PC-3 (cell line): ENCODE data around the gene PTCD1. TPM values are rescaled to one million over a fixed set of nuclear protein-coding genes. Genes with fewer than 3 reads are reported as not detected.

Experiments used
- ATAC-seq: fragments of 200-7000 bp; cut with Tn5 transposase; 2 replicates; pipeline ENCODE4 v1.9.1; 2020; ENCODE audit warnings: mild to moderate bottlenecking, moderate library complexity
- BruUV-seq: library from RNA; stranded (reverse); fragments of 400-500 nt; replicated peaks from 2 replicates; lab custom pipeline; 2021; lab: Mats Ljungman, UMichigan
- CTCF ChIA-PET: fragments of 300-600 bp; sonication (Branson Sonifier 250); formaldehyde crosslinking; loops from one replicate; lab custom pipeline; 2022; ENCODE audit warnings: antibody characterized with exemption; lab: Charles Lee
- POLR2A ChIA-PET: fragments of 300-600 bp; sonication (Branson Sonifier 250); formaldehyde crosslinking; loops from one replicate; lab custom pipeline; 2022; ENCODE audit warnings: antibody characterized with exemption; ENCODE audit not compliant: unreplicated experiment; lab: Charles Lee
- DNase-seq: peaks from one replicate; pipeline ENCODE4 v3.0.0-alpha.2; 2015
- H2AFZ ChIP-seq: fragments of 300-600 bp; sonication (generic); 2 replicates; pipeline ENCODE4 v1.6.0; 2016; ENCODE audit warnings: antibody characterized with exemption, low read length
- H3F3A ChIP-seq: fragments of 300-600 bp; sonication (generic); one replicate; pipeline ENCODE4 v1.6.0; 2017; ENCODE audit warnings: antibody characterized with exemption, low read length, control low read depth, mild to moderate bottlenecking; ENCODE audit not compliant: unreplicated experiment
- H3K27ac ChIP-seq: fragments of 300-600 bp; sonication (generic); 2 replicates; pipeline ENCODE4 v1.5.1; 2016; ENCODE audit warnings: mild to moderate bottlenecking, low read length
- H3K27me3 ChIP-seq: fragments of 300-600 bp; sonication (generic); 2 replicates; pipeline ENCODE4 v1.6.1; 2016; ENCODE audit warnings: low read length, mixed read lengths
- H3K36me3 ChIP-seq: fragments of 300-600 bp; sonication (generic); 2 replicates; pipeline ENCODE4 v1.6.1; 2016; ENCODE audit warnings: low read depth, mixed run types, low read length, mixed read lengths
- H3K4me1 ChIP-seq: fragments of 300-600 bp; sonication (generic); 2 replicates; pipeline ENCODE4 v1.5.1; 2016; ENCODE audit warnings: low read length; ENCODE audit not compliant: insufficient read depth
- H3K4me2 ChIP-seq: fragments of 300-600 bp; sonication (generic); 2 replicates; pipeline ENCODE4 v1.6.0; 2016; ENCODE audit warnings: low read length
- H3K4me3 ChIP-seq: fragments of 300-600 bp; sonication (generic); 2 replicates; pipeline ENCODE4 v1.5.1; 2016; ENCODE audit warnings: mild to moderate bottlenecking, low read length, mixed read lengths
- H3K79me2 ChIP-seq: fragments of 300-600 bp; sonication (generic); 2 replicates; pipeline ENCODE4 v1.6.1; 2017; ENCODE audit warnings: low read length, mixed read lengths
- H3K9ac ChIP-seq: fragments of 300-600 bp; sonication (generic); 2 replicates; pipeline ENCODE4 v1.6.0; 2016; ENCODE audit warnings: mild to moderate bottlenecking, low read length
- H3K9me2 ChIP-seq: fragments of 300-600 bp; sonication (generic); replicated peaks from 2 replicates; pipeline ENCODE4 v1.6.1; 2016; ENCODE audit warnings: mixed run types, low read length, mixed read lengths
- H3K9me3 ChIP-seq: fragments of 300-600 bp; sonication (generic); 2 replicates; pipeline ENCODE4 v1.6.1; 2016; ENCODE audit warnings: low read length, mixed read lengths
- H4K20me1 ChIP-seq: fragments of 300-600 bp; sonication (generic); 2 replicates; pipeline ENCODE4 v1.6.1; 2016; ENCODE audit warnings: low read length, mixed read lengths
- EZH2 ChIP-seq: fragments of 300-600 bp; sonication (generic); IDR thresholded peaks from one replicate; pipeline ENCODE4 v1.6.1; 2017; ENCODE audit warnings: antibody characterized with exemption, mild to moderate bottlenecking, low read length; ENCODE audit not compliant: unreplicated experiment
- EZH2phosphoT487 ChIP-seq: fragments of 300-600 bp; sonication (generic); IDR thresholded peaks from 2 replicates; pipeline ENCODE4 v1.6.1; 2018; ENCODE audit warnings: mild to moderate bottlenecking, antibody characterized with exemption, low read length, borderline replicate concordance
- intact Hi-C: fragments of 100-400 bp; cut with micrococcal nuclease; formaldehyde crosslinking; loops from 2 replicates; pipeline ENCODE4 v1.9.0; 2023
- total RNA-seq: library from RNA; depleted of rRNA; stranded (reverse); fragments of >200 nt; gene quantifications from 2 replicates; pipeline ENCODE4 v1.2.3, GENCODE V29; 2014
- TF ChIP-seq, protein P1 (sequence below): fragments of 300-600 bp; sonication (generic); conservative IDR thresholded peaks from 2 replicates; pipeline ENCODE4 v1.5.1; 2017; ENCODE audit warnings: antibody characterized with exemption, low read depth, mild to moderate bottlenecking, low read length

PTCD1 gene
- total RNA-seq, 1 experiment from 2014 or later = 10.4 TPM

DNA sequence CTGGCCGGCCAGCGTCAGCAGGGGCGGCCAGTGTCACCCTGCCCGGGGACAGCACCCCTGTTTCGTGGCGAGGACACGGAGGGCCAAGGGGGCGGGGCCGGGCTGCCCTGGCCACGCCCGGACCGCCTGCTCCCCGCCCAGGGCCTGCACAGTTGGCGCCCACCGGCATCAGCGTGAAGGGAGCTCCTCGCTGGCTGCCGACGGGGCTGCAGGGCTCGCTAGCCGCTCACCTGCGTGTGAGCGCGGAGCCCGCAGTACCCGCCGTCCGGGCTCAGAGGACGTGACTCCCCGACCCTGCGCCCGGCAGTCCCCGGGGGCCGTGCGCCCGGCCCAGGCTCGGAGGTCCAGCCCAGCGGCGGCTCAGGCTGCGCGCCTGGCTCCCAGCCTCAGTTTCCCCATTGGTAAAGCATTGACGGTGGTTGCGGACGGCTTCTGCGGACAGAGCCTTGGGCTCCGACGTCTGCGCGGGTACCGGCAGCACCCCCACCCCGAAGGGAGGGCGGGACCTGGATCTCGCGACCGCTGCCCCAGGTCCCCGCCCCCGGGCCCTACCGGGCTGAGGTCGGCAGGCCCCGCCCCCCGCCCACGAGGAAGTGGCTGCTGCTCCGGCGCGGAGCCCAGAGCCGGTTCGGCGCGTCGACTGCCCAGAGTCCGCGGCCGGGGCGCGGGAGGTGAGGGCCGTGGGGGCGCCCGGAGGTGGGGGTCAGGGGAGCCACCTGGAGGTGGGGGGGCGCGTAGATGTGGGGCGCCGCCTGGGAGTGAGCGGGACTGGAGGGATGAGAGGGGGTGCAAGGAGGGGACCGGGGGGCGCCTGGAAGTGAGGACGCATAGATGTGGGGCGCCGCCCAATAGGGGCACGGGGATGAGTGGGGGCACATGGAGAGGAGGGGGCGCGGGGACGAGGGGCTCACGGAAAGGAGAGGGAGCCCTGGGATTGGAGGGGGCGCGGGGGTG is 64.2 kb downstream of the PTCD1 start, which contains the start of gene ARPC1B:
TSS of gene ARPC1B (plus strand) at position 620 of the 954 bp plus-strand sequence. CDS start 10,985 bp downstream, outside the sequence.
- H3K36me3 ChIP-seq = 0 out of 2 replicates have a peak, but pooled peaks cover 5% of the 10 kb centered on the region
- POLR2A ChIA-PET = interaction anchor here (0.6 kb wide), 1 partner anchor 12 kb away, joined by 7 read pairs; no protein-coding TSS in a partner anchor
- peak within 1 kb of the TSS; percentile 98 for H2AFZ ChIP-seq
- H4K20me1 ChIP-seq = 0 out of 2 replicates have a peak, but pooled peaks cover 4% of the 10 kb centered on the region
- intact Hi-C loops = loop anchor here (5.0 kb wide), 1 partner anchor 162 kb away; no protein-coding TSS in a partner anchor
- TF ChIP-seq, protein P1, sequence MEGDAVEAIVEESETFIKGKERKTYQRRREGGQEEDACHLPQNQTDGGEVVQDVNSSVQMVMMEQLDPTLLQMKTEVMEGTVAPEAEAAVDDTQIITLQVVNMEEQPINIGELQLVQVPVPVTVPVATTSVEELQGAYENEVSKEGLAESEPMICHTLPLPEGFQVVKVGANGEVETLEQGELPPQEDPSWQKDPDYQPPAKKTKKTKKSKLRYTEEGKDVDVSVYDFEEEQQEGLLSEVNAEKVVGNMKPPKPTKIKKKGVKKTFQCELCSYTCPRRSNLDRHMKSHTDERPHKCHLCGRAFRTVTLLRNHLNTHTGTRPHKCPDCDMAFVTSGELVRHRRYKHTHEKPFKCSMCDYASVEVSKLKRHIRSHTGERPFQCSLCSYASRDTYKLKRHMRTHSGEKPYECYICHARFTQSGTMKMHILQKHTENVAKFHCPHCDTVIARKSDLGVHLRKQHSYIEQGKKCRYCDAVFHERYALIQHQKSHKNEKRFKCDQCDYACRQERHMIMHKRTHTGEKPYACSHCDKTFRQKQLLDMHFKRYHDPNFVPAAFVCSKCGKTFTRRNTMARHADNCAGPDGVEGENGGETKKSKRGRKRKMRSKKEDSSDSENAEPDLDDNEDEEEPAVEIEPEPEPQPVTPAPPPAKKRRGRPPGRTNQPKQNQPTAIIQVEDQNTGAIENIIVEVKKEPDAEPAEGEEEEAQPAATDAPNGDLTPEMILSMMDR = no peak
- TF ChIP-seq EZH2 = no peak
- TF ChIP-seq EZH2phosphoT487 = no peak
- CTCF ChIA-PET = no interaction called here
- 0 out of 2 replicates have a peak, but pooled peaks cover under 1% of the 10 kb centered on the region for H3K4me1 ChIP-seq
- ATAC-seq (peak; percentile 72), DNase-seq (peak; percentile 68)
- peak within 1 kb of the TSS; percentile 58 for H3K27ac ChIP-seq
- peak within 1 kb of the TSS; percentile 97 for H3K4me2 ChIP-seq
- peak within 1 kb of the TSS; percentile 82 for H3K9ac ChIP-seq
- H3K9me2 ChIP-seq = no peaks in the 10 kb centered on the region
- no peaks in the 10 kb centered on the region for H3F3A ChIP-seq
- H3K9me3 ChIP-seq = no peaks in the 10 kb centered on the region
- BruUV-seq = no TSS peak
- no peaks in the 10 kb centered on the region for H3K27me3 ChIP-seq
- peak within 1 kb of the TSS; percentile 87 for H3K4me3 ChIP-seq
- peaks cover 32% of the 10 kb centered on the region for H3K79me2 ChIP-seq

DNA sequence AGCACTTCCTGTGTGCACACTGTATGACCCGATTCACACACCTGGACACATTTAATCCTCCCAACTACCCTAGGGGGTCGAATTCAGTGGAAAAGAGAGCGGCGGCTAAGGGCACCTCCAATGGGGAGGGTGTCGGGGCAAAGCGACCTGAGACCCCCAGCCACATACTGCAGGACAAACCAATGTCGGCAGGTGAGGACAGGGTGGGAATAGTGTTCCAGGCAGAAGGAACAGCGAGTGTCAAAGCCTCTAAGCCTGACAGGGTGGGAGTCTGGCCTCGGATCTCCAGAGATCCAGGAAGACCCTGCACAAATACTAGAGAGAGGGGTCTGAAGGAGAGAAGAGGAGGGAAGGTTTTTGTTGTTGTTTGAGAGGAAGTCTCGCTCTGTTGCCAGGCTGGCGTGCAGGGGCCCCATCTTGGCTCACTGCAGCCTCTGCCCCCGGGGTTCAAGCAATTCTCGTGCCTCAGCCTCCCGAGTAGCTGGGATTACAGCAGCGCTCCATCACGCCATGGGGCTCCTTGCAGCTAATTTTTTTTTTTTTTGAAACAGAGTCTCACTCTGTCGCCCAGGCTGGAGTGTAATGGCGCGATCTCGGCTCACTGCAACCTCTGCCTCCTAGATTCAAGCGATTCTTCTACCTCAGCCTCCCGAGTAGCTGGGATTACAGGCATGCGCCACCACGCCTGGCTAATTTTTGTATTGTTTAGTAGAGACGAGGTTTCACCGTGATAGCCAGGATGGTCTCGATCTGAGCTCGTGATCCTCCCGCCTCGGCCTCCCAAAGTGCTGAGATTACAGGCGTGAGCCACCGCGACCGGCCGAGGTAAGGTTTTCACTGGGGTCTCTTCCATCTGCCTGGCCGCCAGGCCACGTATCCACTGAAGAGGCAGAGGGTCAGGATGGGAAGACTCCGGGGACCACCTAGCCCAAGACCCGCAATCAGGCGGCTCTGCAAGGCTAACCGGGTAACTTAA is 65.2 kb downstream of the PTCD1 start:
- Histone ChIP-seq H3F3A (no peaks in the 10 kb centered on the region), H3K9me2 (no peaks in the 10 kb centered on the region), H3K9ac (no peak overlapping the region; the same call in 1 of the 2 replicates), H3K9me3 (no peaks in the 10 kb centered on the region), H3K4me3 (peak overlapping the region; percentile 87), H3K36me3 (0 out of 2 replicates have a peak, but pooled peaks cover 5% of the 10 kb centered on the region), H3K79me2 (peaks cover 27% of the 10 kb centered on the region), H2AFZ (peak overlapping the region; percentile 98), H4K20me1 (no peaks in the 10 kb centered on the region), H3K27me3 (no peaks in the 10 kb centered on the region), H3K27ac (no peak overlapping the region), H3K4me1 (no peaks in the 10 kb centered on the region), H3K4me2 (peak overlapping the region; percentile 97)
- TSS peak; percentile 35 for BruUV-seq
- ChIA-PET POLR2A (interaction anchor here (0.6 kb wide), 1 partner anchor 11 kb away, joined by 7 read pairs; no protein-coding TSS in a partner anchor), CTCF (no interaction called here)
- ATAC-seq (no peak), DNase-seq (no peak)
- intact Hi-C loops = no loop called here
- TF ChIP-seq, protein P1 = no peak
- no peak for TF ChIP-seq EZH2phosphoT487
- TF ChIP-seq EZH2 = no peak
